Hippocampal formation (tissue), 2 donors: ENCODE results near the gene RHOC.
"Not testable (repeated sequence)": the region's sequence is repeated elsewhere in the genome, so short reads cannot be mapped to it uniquely, and the experiment has no call there.

Experiments used
- DNase-seq, 2 donors: peaks; one replicate each; lab custom pipeline; 2025; lab: John Stamatoyannopoulos, UW

The RHOC gene

GRCh38 chr1:112706505-112707220 is at the start of gene RHOC:
RHOC (minus strand) TSS chr1:112707127; CDS start chr1:112703799, 3,328 bp downstream.
- DNase-seq: no peak

GRCh38 chr1:112754116-112754628 is 47.2 kb upstream of the RHOC start:
- no peak for DNase-seq

GRCh38 chr1:112748396-112748795 is 41.5 kb upstream of the RHOC start:
- no peak for DNase-seq

- no peak for DNase-seq
Measured at GRCh38 chr1:112744009-112744578, 37.2 kb upstream of the RHOC start.

GRCh38 chr1:112743174-112744008 is 36.5 kb upstream of the RHOC start:
- DNase-seq: no peak

GRCh38 chr1:112737573-112737972 is 30.6 kb upstream of the RHOC start:
- DNase-seq: no peak

- DNase-seq: no peak
Measured at GRCh38 chr1:112735752-112736151, 28.8 kb upstream of the RHOC start.

GRCh38 chr1:112731451-112731850 is 24.5 kb upstream of the RHOC start:
- no peak for DNase-seq

- no peak for DNase-seq
Measured at GRCh38 chr1:112729909-112730308, 23.0 kb upstream of the RHOC start.

GRCh38 chr1:112729011-112729410 is 22.1 kb upstream of the RHOC start:
- DNase-seq: not testable (repeated sequence)

GRCh38 chr1:112728306-112728971 is 21.5 kb upstream of the RHOC start:
- DNase-seq: not testable (repeated sequence)

GRCh38 chr1:112727716-112728115 is 20.8 kb upstream of the RHOC start:
- no peak for DNase-seq

GRCh38 chr1:112724240-112724639 is 17.3 kb upstream of the RHOC start:
- not testable (repeated sequence) for DNase-seq

- DNase-seq: no peak
Measured at GRCh38 chr1:112723511-112723839, 16.5 kb upstream of the RHOC start.

- no peak for DNase-seq
Measured at GRCh38 chr1:112722601-112723510, 15.9 kb upstream of the RHOC start.

GRCh38 chr1:112721966-112722524 is 15.1 kb upstream of the RHOC start:
- DNase-seq: no peak

GRCh38 chr1:112721294-112721693 is 14.4 kb upstream of the RHOC start:
- DNase-seq: not testable (repeated sequence)

GRCh38 chr1:112720800-112721199 is 13.9 kb upstream of the RHOC start:
- DNase-seq: no peak

- no peak for DNase-seq
Measured at GRCh38 chr1:112719706-112720105, 12.8 kb upstream of the RHOC start.

GRCh38 chr1:112718691-112719418 is 11.9 kb upstream of the RHOC start:
- DNase-seq: peak; percentile 52 to 75
